Measurements from ENCODE around the gene LSAMP. TPM values are rescaled to one million over a fixed set of nuclear protein-coding genes. Genes with fewer than 3 reads are reported as not detected.

LSAMP gene
- total and polyA plus RNA-seq, 2 of the 8 experiments (the other 6 are each of a cell fraction or from before 2014, with no cell fraction given): 1.8 to 5.7 TPM

GRCh38 chr3:116394365-116394764 is 50.9 kb downstream of the LSAMP start (continued):
- TF ChIP-seq RFX5 (IDR thresholded peaks at IDR 0.05; ENCODE audit: borderline replicate concordance, low read depth, low read length) (no peak), SUZ12 (IDR thresholded peaks at IDR 0.05; ENCODE audit: low read length) (no peak), GTF2F1 (IDR thresholded peaks at IDR 0.05; ENCODE audit: borderline replicate concordance, low read depth, low read length) (no peak), SP2 (IDR thresholded peaks at IDR 0.05; ENCODE audit: low read length) (no peak), SIN3A (conservative IDR thresholded peaks at IDR 0.05 in 1 of 2, IDR thresholded peaks at IDR 0.05 in 1 of 2; ENCODE audit: low read depth in 1 of 2, low read length in 2 of 2) (no peak), TBP (IDR thresholded peaks at IDR 0.05; ENCODE audit: low read depth, low read length) (no peak)

All from H1 (cell line).